Activated CD8-positive, alpha-beta T cell treated with anti-CD3 and anti-CD28 coated beads for 36 hours (primary cell): Measurements from ENCODE around the gene NSD1. TPM values are rescaled to one million over a fixed set of nuclear protein-coding genes. Genes with fewer than 3 reads are reported as not detected.

ENCODE experiments used
- ATAC-seq: fragments of 200-7000 bp; cut with Tn5 transposase; one replicate; pipeline ENCODE4 v1.10.0; 2021; ENCODE audit warnings: mild to moderate bottlenecking, moderate library complexity
- CTCF ChIA-PET: fragments of 350-600 bp; sonication (Branson Sonifier 250); formaldehyde crosslinking; loops from one replicate; lab custom pipeline; 2021; ENCODE audit warnings: antibody characterized with exemption; lab: Charles Lee
- POLR2A ChIA-PET: fragments of 350-600 bp; sonication (Branson Sonifier 250); formaldehyde crosslinking; loops from one replicate; lab custom pipeline; 2021; ENCODE audit warnings: antibody characterized with exemption; lab: Charles Lee
- DNase-seq: peaks from one replicate; pipeline ENCODE4 v3.0.0-alpha.2; 2020
- H3K27ac Mint-ChIP-seq: one replicate; pipeline ENCODE4 v1.8.0; 2021; ENCODE audit warnings: mild to moderate bottlenecking, mixed read lengths
- H3K27me3 Mint-ChIP-seq: one replicate; pipeline ENCODE4 v1.8.0; 2021; ENCODE audit warnings: mixed read lengths
- H3K36me3 Mint-ChIP-seq: one replicate; pipeline ENCODE4 v1.8.0; 2021; ENCODE audit warnings: low read depth, mixed read lengths
- H3K4me1 Mint-ChIP-seq: one replicate; pipeline ENCODE4 v1.8.0; 2021; ENCODE audit warnings: low read depth, mixed read lengths
- H3K4me3 Mint-ChIP-seq: one replicate; pipeline ENCODE4 v1.8.0; 2021; ENCODE audit warnings: mild to moderate bottlenecking, moderate library complexity, mixed read lengths
- H3K9me3 Mint-ChIP-seq: one replicate; pipeline ENCODE4 v1.8.0; 2021; ENCODE audit warnings: mixed read lengths
- intact Hi-C: fragments of 100-400 bp; cut with micrococcal nuclease; formaldehyde crosslinking; loops from one replicate; pipeline ENCODE4 v1.10.0; 2022
- total RNA-seq, 2 experiments: library from RNA; stranded (reverse); gene quantifications; one replicate each; pipeline ENCODE4 v1.2.3, GENCODE V29; 2021
- TF ChIP-seq, protein P1 (sequence below): fragments of 200-600 bp; IDR thresholded peaks from one replicate; pipeline ENCODE4 v1.8.0; 2022; ENCODE audit warnings: antibody characterized with exemption, mild to moderate bottlenecking

Gene NSD1
- total RNA-seq, 2 experiments from 2014 or later, result 60.1 to 64.8 TPM

DNA sequence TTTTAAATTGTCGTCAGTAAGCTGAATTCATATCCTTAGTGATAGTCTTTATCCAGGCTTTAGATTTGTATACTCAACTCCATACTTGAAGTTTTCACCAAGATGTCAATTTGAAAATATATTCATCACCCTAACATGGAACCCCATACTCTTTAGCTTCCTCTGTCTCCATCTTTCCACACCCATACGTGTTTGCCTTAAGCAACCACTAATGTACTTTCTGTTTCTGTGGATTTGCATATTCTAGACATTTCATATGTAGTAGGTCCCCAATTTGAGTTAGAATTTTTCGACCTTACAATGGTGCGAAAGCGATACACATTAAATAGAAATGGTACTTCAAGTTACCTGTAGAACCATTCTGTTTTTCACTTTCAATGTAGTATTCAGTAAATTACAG is 65.2 kb downstream of the NSD1 start:
- Mint-ChIP-seq H3K4me1 (peaks cover 14% of the 10 kb centered on the region), H3K27ac (no peak overlapping the region), H3K4me3 (no peak overlapping the region), H3K36me3 (peaks cover 25% of the 10 kb centered on the region), H3K27me3 (no peaks in the 10 kb centered on the region), H3K9me3 (no peaks in the 10 kb centered on the region)
- TF ChIP-seq, protein P1, sequence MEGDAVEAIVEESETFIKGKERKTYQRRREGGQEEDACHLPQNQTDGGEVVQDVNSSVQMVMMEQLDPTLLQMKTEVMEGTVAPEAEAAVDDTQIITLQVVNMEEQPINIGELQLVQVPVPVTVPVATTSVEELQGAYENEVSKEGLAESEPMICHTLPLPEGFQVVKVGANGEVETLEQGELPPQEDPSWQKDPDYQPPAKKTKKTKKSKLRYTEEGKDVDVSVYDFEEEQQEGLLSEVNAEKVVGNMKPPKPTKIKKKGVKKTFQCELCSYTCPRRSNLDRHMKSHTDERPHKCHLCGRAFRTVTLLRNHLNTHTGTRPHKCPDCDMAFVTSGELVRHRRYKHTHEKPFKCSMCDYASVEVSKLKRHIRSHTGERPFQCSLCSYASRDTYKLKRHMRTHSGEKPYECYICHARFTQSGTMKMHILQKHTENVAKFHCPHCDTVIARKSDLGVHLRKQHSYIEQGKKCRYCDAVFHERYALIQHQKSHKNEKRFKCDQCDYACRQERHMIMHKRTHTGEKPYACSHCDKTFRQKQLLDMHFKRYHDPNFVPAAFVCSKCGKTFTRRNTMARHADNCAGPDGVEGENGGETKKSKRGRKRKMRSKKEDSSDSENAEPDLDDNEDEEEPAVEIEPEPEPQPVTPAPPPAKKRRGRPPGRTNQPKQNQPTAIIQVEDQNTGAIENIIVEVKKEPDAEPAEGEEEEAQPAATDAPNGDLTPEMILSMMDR, result no peak
- no peak for DNase-seq
- intact Hi-C loops, result no loop called here
- POLR2A ChIA-PET, result interaction anchor here (0.8 kb wide), 1 partner anchor 23 kb away, joined by 4 read pairs; no protein-coding TSS in a partner anchor
- ATAC-seq, result no peak
- CTCF ChIA-PET, result interaction anchor here (1.1 kb wide), 1 partner anchor 10 kb away, joined by 3 read pairs; no protein-coding TSS in a partner anchor

DNA sequence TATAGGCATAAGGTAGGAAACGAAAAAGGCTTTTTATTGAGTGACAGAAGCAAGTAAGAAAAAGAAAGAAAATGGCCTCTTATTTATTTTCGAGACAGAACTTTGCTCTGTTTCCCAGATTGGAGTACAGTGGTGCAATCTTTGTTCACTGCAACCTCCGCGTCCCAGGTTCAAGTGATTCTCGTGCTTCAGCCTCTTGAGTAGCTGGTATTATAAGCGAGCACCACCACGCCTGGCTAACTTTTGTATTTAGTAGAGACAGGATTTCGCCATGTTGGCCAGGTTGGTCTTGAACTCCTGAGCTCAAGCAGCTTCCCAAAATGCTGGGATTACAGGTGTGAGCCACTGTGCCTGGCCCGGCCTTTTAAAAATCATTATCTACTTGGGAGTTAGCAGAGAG is 70.7 kb downstream of the NSD1 start:
- ATAC-seq (no peak), DNase-seq (no peak)
- H3K27me3 Mint-ChIP-seq, result no peaks in the 10 kb centered on the region
- intact Hi-C loops, result no loop called here
- H3K4me3 Mint-ChIP-seq, result no peak overlapping the region
- H3K27ac Mint-ChIP-seq, result no peak overlapping the region
- CTCF ChIA-PET, result no interaction called here
- peaks cover 24% of the 10 kb centered on the region for H3K36me3 Mint-ChIP-seq
- no peaks in the 10 kb centered on the region for H3K9me3 Mint-ChIP-seq
- POLR2A ChIA-PET, result interaction anchor here (0.9 to 1.0 kb wide), 2 partner anchors 12 to 15 kb away, joined by 3 read pairs; no protein-coding TSS in a partner anchor
- TF ChIP-seq, protein P1, result no peak
- H3K4me1 Mint-ChIP-seq, result peaks cover 5% of the 10 kb centered on the region

DNA sequence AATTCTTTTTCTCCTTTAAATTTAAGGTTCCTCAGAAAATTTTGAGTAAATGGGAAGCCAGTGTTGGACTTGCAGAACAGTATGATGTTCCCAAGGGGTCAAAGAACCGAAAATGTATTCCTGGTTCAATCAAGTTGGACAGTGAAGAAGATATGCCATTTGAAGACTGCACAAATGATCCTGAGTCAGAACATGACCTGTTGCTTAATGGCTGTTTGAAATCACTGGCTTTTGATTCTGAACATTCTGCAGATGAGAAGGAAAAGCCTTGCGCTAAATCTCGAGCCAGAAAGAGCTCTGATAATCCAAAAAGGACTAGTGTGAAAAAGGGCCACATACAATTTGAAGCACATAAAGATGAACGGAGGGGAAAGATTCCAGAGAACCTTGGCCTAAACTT is 76.0 kb downstream of the NSD1 start:
- DNase-seq (no peak), ATAC-seq (no peak)
- Mint-ChIP-seq H3K4me3 (no peak overlapping the region), H3K9me3 (no peaks in the 10 kb centered on the region), H3K27me3 (no peaks in the 10 kb centered on the region), H3K4me1 (no peaks in the 10 kb centered on the region), H3K27ac (no peak overlapping the region), H3K36me3 (peaks cover 43% of the 10 kb centered on the region)
- TF ChIP-seq, protein P1, result no peak
- ChIA-PET POLR2A (interaction anchor here (1.4 kb wide), 1 partner anchor 75 kb away, joined by 3 read pairs; no protein-coding TSS in a partner anchor), CTCF (interaction anchor here (1.3 kb wide), 1 partner anchor 138 kb away, joined by 4 read pairs; no protein-coding TSS in a partner anchor)
- intact Hi-C loops, result no loop called here

DNA sequence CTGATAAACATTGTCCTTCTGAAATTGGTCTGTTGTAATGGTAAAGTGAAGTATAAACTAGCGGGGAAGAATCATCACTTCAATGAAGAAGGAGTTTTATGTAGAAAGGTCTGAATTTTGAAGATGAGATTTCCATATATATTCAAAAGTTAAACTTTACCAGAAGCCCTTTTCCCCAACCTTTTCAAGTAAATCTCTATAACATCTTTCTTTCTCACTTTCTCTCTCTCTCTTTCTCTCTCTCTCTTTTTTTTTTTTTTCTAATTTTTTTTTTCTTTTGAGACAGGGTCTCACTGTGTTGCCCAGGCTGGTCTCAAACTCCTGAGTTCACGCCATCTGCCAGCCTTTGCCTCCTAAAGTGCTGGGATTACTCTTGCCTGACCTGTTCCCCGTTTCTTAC is 78.7 kb downstream of the NSD1 start:
- Mint-ChIP-seq H3K9me3 (no peaks in the 10 kb centered on the region), H3K27ac (peak overlapping the region; percentile 61), H3K27me3 (no peaks in the 10 kb centered on the region), H3K36me3 (peaks cover 45% of the 10 kb centered on the region), H3K4me3 (no peak overlapping the region), H3K4me1 (peaks cover 4% of the 10 kb centered on the region)
- CTCF ChIA-PET, result interaction anchor here (2.2 kb wide), 1 partner anchor 100 kb away, joined by 4 read pairs; no protein-coding TSS in a partner anchor
- TF ChIP-seq, protein P1, result no peak
- no peak for DNase-seq
- POLR2A ChIA-PET, result no interaction called here
- no peak for ATAC-seq
- intact Hi-C loops, result no loop called here

DNA sequence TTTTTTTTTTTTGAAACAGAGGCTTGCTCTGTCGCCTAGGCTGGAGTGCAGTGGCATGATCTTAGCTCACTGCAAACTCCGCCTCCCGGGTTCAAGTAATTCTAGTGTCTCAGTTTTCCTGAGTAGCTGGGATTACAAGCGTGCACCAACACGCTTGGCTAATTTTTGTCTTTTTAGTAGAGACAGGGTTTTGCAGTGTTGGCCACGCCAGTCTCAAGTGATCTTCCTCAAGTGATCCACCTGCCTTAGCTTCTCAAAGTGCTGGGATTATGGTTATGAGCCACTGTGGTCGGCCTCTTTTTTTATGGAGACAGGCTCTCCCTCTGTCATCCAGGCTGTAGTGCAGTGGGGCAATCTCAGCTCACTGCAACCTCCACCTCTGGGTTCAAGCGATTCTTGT is 87.0 kb downstream of the NSD1 start:
- Mint-ChIP-seq H3K36me3 (peaks cover 19% of the 10 kb centered on the region), H3K27me3 (no peaks in the 10 kb centered on the region), H3K4me1 (peaks cover 29% of the 10 kb centered on the region), H3K9me3 (no peaks in the 10 kb centered on the region), H3K4me3 (no peak overlapping the region), H3K27ac (no peak overlapping the region)
- ATAC-seq, result no peak
- ChIA-PET POLR2A (no interaction called here), CTCF (no interaction called here)
- intact Hi-C loops, result loop anchor here (10.0 kb wide), 1 partner anchor 106 kb away; no protein-coding TSS in a partner anchor
- TF ChIP-seq, protein P1, result no peak
- DNase-seq, result no peak
